ENCODE data around the gene VTA1. TPM values are rescaled to one million over a fixed set of nuclear protein-coding genes. Genes with fewer than 3 reads are reported as not detected.

VTA1 gene
- polyA plus RNA-seq, 3 donors: 15.9 to 97.3 (median 74.8) TPM

- H3K27me3 Mint-ChIP-seq (ENCODE audit: low read depth in 3 of 3): no peaks in the 10 kb centered on the region
- peaks cover 6% of the 10 kb centered on the region for H4K20me1 ChIP-seq (ENCODE audit: insufficient read depth, low read length)
- no peaks in the 10 kb centered on the region for H3K79me2 ChIP-seq (ENCODE audit: insufficient read depth, low read length)
- no peaks in the 10 kb centered on the region for H3K9me3 ChIP-seq (replicated peaks in 1 of 2; ENCODE audit: control insufficient read depth in 1 of 2, insufficient read depth in 1 of 2, low read length in 2 of 2)
- H3K36me3 ChIP-seq (replicated peaks in 1 of 2; ENCODE audit: control insufficient read depth in 1 of 2, insufficient read depth in 2 of 2, low read length in 2 of 2): peaks cover 4 to 18% of the 10 kb centered on the region in 2 donors
- no peak overlapping the region for H3K4me3 ChIP-seq (replicated peaks in 1 of 3; ENCODE audit: low read depth in 2 of 3, low read length in 3 of 3)
- no peak for DNase-seq
- peaks cover 1% of the 10 kb centered on the region for H3K4me1 Mint-ChIP-seq
- H3K4me3 Mint-ChIP-seq: no peak overlapping the region
- H2AFZ ChIP-seq (ENCODE audit: insufficient read depth, low read depth, low read length, poor library complexity, severe bottlenecking): no peak overlapping the region
- intact Hi-C loops (cut with micrococcal nuclease): no loop called here
- H3K9me3 Mint-ChIP-seq: no peaks in the 10 kb centered on the region
- no peak overlapping the region for H3K27ac ChIP-seq (ENCODE audit: low read depth in 1 of 2, low read length in 2 of 2)
- TF ChIP-seq CTCF (IDR thresholded peaks at IDR 0.05): no peak
- H3K4me1 ChIP-seq (ENCODE audit: control insufficient read depth in 1 of 2, insufficient read depth in 2 of 2, low read length in 2 of 2): no peaks in the 10 kb centered on the region
- peak overlapping the region in 2 of 7 donors; percentile 47 to 66 for H3K27ac Mint-ChIP-seq
- H3K9ac ChIP-seq (ENCODE audit: insufficient read depth, low read length, poor library complexity, severe bottlenecking): no peak overlapping the region
- no peaks in the 10 kb centered on the region for H3K27me3 ChIP-seq (ENCODE audit: control insufficient read depth in 2 of 2, insufficient read depth in 2 of 2, low read length in 2 of 2)
- peaks cover 26 to 47% of the 10 kb centered on the region in 2 donors for H3K36me3 Mint-ChIP-seq
- H3K4me2 ChIP-seq (replicated peaks; ENCODE audit: extremely low read depth, low read length, poor library complexity, severe bottlenecking): no peak overlapping the region
- no CpG with 5 or more reads among the region's 1 CpG for WGBS (ENCODE audit: insufficient coverage)
These were observed 36.3 kb downstream of the VTA1 start for GRCh38 chr6:142183351-142183750.

DNA sequence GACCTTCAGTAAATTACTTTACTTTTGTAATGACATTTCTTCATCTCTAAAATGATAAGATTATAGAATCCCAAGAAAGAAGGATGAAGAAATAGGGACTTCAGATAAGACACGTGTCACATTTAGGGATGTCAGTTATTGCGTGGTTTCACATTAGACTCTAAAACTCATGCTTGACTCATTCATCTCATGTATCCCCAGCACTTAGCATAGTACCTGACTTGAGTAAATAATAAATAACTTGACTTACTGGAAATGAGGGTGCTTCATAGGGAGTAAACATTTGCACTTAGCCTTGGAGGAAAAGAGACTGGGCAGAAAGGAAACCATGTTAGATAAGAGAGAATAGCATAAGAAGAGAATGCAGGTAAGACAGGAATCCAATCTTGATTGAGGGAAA lies 37.2 kb downstream of the VTA1 start:
- Histone ChIP-seq H4K20me1 (ENCODE audit: insufficient read depth, low read length) (peaks cover 6% of the 10 kb centered on the region), H3K79me2 (ENCODE audit: insufficient read depth, low read length) (no peaks in the 10 kb centered on the region), H3K27ac (ENCODE audit: low read depth in 1 of 2, low read length in 2 of 2) (no peak overlapping the region), H2AFZ (ENCODE audit: insufficient read depth, low read depth, low read length, poor library complexity, severe bottlenecking) (no peak overlapping the region), H3K4me2 (replicated peaks; ENCODE audit: extremely low read depth, low read length, poor library complexity, severe bottlenecking) (no peak overlapping the region), H3K4me1 (ENCODE audit: control insufficient read depth in 1 of 2, insufficient read depth in 2 of 2, low read length in 2 of 2) (no peaks in the 10 kb centered on the region), H3K9me3 (replicated peaks in 1 of 2; ENCODE audit: control insufficient read depth in 1 of 2, insufficient read depth in 1 of 2, low read length in 2 of 2) (no peaks in the 10 kb centered on the region), H3K4me3 (replicated peaks in 1 of 3; ENCODE audit: low read depth in 2 of 3, low read length in 3 of 3) (no peak overlapping the region), H3K36me3 (replicated peaks in 1 of 2; ENCODE audit: control insufficient read depth in 1 of 2, insufficient read depth in 2 of 2, low read length in 2 of 2) (peaks cover 7 to 24% of the 10 kb centered on the region in 2 donors), H3K27me3 (ENCODE audit: control insufficient read depth in 2 of 2, insufficient read depth in 2 of 2, low read length in 2 of 2) (no peaks in the 10 kb centered on the region), H3K9ac (ENCODE audit: insufficient read depth, low read length, poor library complexity, severe bottlenecking) (no peak overlapping the region)
- peaks cover 26 to 48% of the 10 kb centered on the region in 2 donors for H3K36me3 Mint-ChIP-seq
- H3K4me3 Mint-ChIP-seq: no peak overlapping the region
- H3K4me1 Mint-ChIP-seq: peaks cover 1% of the 10 kb centered on the region
- H3K9me3 Mint-ChIP-seq: no peaks in the 10 kb centered on the region
- no peak for TF ChIP-seq CTCF (IDR thresholded peaks at IDR 0.05)
- intact Hi-C loops (cut with micrococcal nuclease): no loop called here
- no peak for DNase-seq
- H3K27ac Mint-ChIP-seq: no peak overlapping the region
- no peaks in the 10 kb centered on the region for H3K27me3 Mint-ChIP-seq (ENCODE audit: low read depth in 3 of 3)
- WGBS (ENCODE audit: insufficient coverage): no CpG with 5 or more reads among the region's 2 CpGs
